HPDE6-E6E7 (cell line): Measurements from ENCODE around the gene PRKAB1.
"Not testable (repeated sequence)": the region's sequence is repeated elsewhere in the genome, so short reads cannot be mapped to it uniquely, and the experiment has no call there.

Experiments used
- DNase-seq: peaks from one replicate; pipeline ENCODE4 v3.0.0; 2011; ENCODE audit warnings: missing footprints; ENCODE audit errors: extremely low spot score

The PRKAB1 gene

GRCh38 chr12:119684711-119685369, 16.9 kb downstream of the PRKAB1 start:
- no peak for DNase-seq

- DNase-seq: no peak
Observed at GRCh38 chr12:119685375-119685774, 17.4 kb downstream of the PRKAB1 start.

- no peak for DNase-seq
Observed at GRCh38 chr12:119686355-119686754, 18.4 kb downstream of the PRKAB1 start.

- DNase-seq: no peak
Observed at GRCh38 chr12:119686776-119687175, 18.8 kb downstream of the PRKAB1 start.

GRCh38 chr12:119687406-119687805, 19.5 kb downstream of the PRKAB1 start:
- DNase-seq: no peak

GRCh38 chr12:119687879-119688278, 19.9 kb downstream of the PRKAB1 start:
- no peak for DNase-seq

- DNase-seq: no peak
Observed at GRCh38 chr12:119689935-119690500, 22.1 kb downstream of the PRKAB1 start.

- DNase-seq: no peak
Observed at GRCh38 chr12:119691202-119691810, 23.4 kb downstream of the PRKAB1 start.

- no peak for DNase-seq
Observed at GRCh38 chr12:119692410-119692809, 24.5 kb downstream of the PRKAB1 start.

- no peak for DNase-seq
Observed at GRCh38 chr12:119692997-119693396, 25.1 kb downstream of the PRKAB1 start.

- DNase-seq: no peak
Observed at GRCh38 chr12:119693511-119693910, 25.6 kb downstream of the PRKAB1 start.

- no peak for DNase-seq
Observed at GRCh38 chr12:119694111-119694510, 26.2 kb downstream of the PRKAB1 start.

GRCh38 chr12:119695034-119695433, 27.1 kb downstream of the PRKAB1 start:
- no peak for DNase-seq

GRCh38 chr12:119696943-119697342, 29.0 kb downstream of the PRKAB1 start:
- DNase-seq: no peak

- no peak for DNase-seq
Observed at GRCh38 chr12:119699199-119699760, 31.3 kb downstream of the PRKAB1 start.

GRCh38 chr12:119700078-119700477, 32.1 kb downstream of the PRKAB1 start:
- DNase-seq: no peak

GRCh38 chr12:119704065-119704747, 36.3 kb downstream of the PRKAB1 start:
- DNase-seq: no peak

- no peak for DNase-seq
Observed at GRCh38 chr12:119705182-119705581, 37.2 kb downstream of the PRKAB1 start.

GRCh38 chr12:119706427-119706826, 38.5 kb downstream of the PRKAB1 start:
- DNase-seq: not testable (repeated sequence)

GRCh38 chr12:119710374-119710964, 42.5 kb downstream of the PRKAB1 start:
- peak; percentile 60 for DNase-seq

- no peak for DNase-seq
Observed at GRCh38 chr12:119710965-119711551, 43.1 kb downstream of the PRKAB1 start.

- no peak for DNase-seq
Observed at GRCh38 chr12:119711693-119712092, 43.8 kb downstream of the PRKAB1 start.
